Measurements from ENCODE around the gene RS1. TPM values are rescaled to one million over a fixed set of nuclear protein-coding genes. Genes with fewer than 3 reads are reported as not detected.

The RS1 gene
- total and polyA plus RNA-seq, 10 of the 15 experiments (the other 5 are each of a cell fraction or from before 2014, with no cell fraction given) = 0.04 to 0.26 TPM; not detected in 8

- FAIRE-seq = no peak
- POLR2A ChIA-PET = no interaction called here
- TF ChIP-seq MAX (IDR thresholded peaks at IDR 0.05; ENCODE audit: low read depth, low read length) (no peak), ATF2 (IDR thresholded peaks at IDR 0.05; ENCODE audit: low read length) (no peak), NRF1 (conservative IDR thresholded peaks at IDR 0.05; ENCODE audit: low read depth, low read length) (no peak), WRNIP1 (IDR thresholded peaks at IDR 0.05; ENCODE audit: borderline replicate concordance, low read depth, low read length) (no peak), BCL3 (IDR thresholded peaks at IDR 0.05; ENCODE audit: borderline replicate concordance, insufficient read depth, low read depth, low read length, poor library complexity, severe bottlenecking) (no peak), KLF5 (IDR thresholded peaks at IDR 0.05; ENCODE audit: partially characterized antibody) (no peak), CHD2 (IDR thresholded peaks at IDR 0.05; ENCODE audit: borderline replicate concordance, low read depth, low read length) (no peak), EP300 (IDR thresholded peaks at IDR 0.05; ENCODE audit: borderline replicate concordance in 1 of 2, control insufficient read depth in 1 of 2, low read depth in 2 of 2, low read length in 2 of 2) (no peak), SIX5 (IDR thresholded peaks at IDR 0.05; ENCODE audit: low read depth, low read length, severe bottlenecking) (no peak), KDM1A (IDR thresholded peaks at IDR 0.05; ENCODE audit: borderline replicate concordance) (no peak), POLR2A (IDR thresholded peaks at IDR 0.05; ENCODE audit: low read depth, low read length) (no peak), PAX5 (IDR thresholded peaks at IDR 0.05; ENCODE audit: borderline replicate concordance, low read depth, low read length) (no peak), NR2C2 (IDR thresholded peaks at IDR 0.05; ENCODE audit: borderline replicate concordance, control insufficient read depth, insufficient read length, low read depth) (no peak), E2F4 (IDR thresholded peaks at IDR 0.05; ENCODE audit: low read depth, low read length) (no peak), TARDBP (IDR thresholded peaks at IDR 0.05; ENCODE audit: borderline replicate concordance) (no peak), CTCF (IDR thresholded peaks at IDR 0.05 in 2 of 3, conservative IDR thresholded peaks at IDR 0.05 in 1 of 3; ENCODE audit: control insufficient read depth in 2 of 3, extremely low read depth in 1 of 3, insufficient read depth in 1 of 3, low read depth in 3 of 3, low read length in 3 of 3) (no peak)
Measured at GRCh38 chrX:18613930-18614639, 57.8 kb downstream of the RS1 start.

More at GRCh38 chrX:18613930-18614639, 57.8 kb downstream of the RS1 start:
- no peak overlapping the region for H3K27ac ChIP-seq (ENCODE audit: control insufficient read depth, insufficient read depth)
- ChIA-PET CTCF (interaction anchor here (1.1 kb wide), 1 partner anchor 10 kb away, joined by 3 read pairs; no protein-coding TSS in a partner anchor), SMC1A (ENCODE audit: uncharacterized antibody, unreplicated experiment) (no interaction called here), RAD21 (ENCODE audit: unreplicated experiment) (no interaction called here)
- H3K36me3 ChIP-seq (ENCODE audit: control insufficient read depth in 2 of 2, insufficient read depth in 2 of 2, low read length in 1 of 2) = no peaks in the 10 kb centered on the region
- H3K9ac ChIP-seq (ENCODE audit: control insufficient read depth, insufficient read depth, low read length) = no peak overlapping the region
- BruUV-seq (replicated peaks) = no TSS peak
- no peaks in the 10 kb centered on the region for H3K9me3 ChIP-seq (replicated peaks; ENCODE audit: control insufficient read depth, insufficient read depth, low read length)
- 60% methylated on average over 3 of the region's 3 CpGs for WGBS (ENCODE audit: insufficient coverage, insufficient replicate concordance, low lambda C conversion rate, missing lambda C conversion rate)
- H3K27me3 ChIP-seq (replicated peaks in 1 of 2; ENCODE audit: control insufficient read depth in 2 of 2, insufficient read depth in 2 of 2, low read length in 1 of 2) = no peaks in the 10 kb centered on the region
- no peaks in the 10 kb centered on the region for H3K79me2 ChIP-seq (ENCODE audit: control insufficient read depth, insufficient read depth, low read length)
- ATAC-seq = no peak
- no peak overlapping the region for H3K4me2 ChIP-seq (ENCODE audit: control insufficient read depth, insufficient read depth)
- intact Hi-C loops (cut with micrococcal nuclease; ENCODE audit: unreplicated experiment) (no loop called here), in situ Hi-C loops (cut with MboI) (no loop called here)
- no peak overlapping the region for H3K4me3 ChIP-seq
- H4K20me1 ChIP-seq (ENCODE audit: control insufficient read depth, insufficient read depth) = no peaks in the 10 kb centered on the region
- no peak for DNase-seq (ENCODE audit: low read depth, low spot score)
- H2AFZ ChIP-seq (ENCODE audit: control insufficient read depth, low read depth, low read length) = no peak overlapping the region
- H3K4me1 ChIP-seq (ENCODE audit: control insufficient read depth, insufficient read depth, low read length) = no peaks in the 10 kb centered on the region

Data from GM12878 (cell line).